Colon (tissue), 2 donors: ENCODE results near the gene NPAS2.

Experiments
- FAIRE-seq: peaks from 2 replicates; lab custom pipeline; 2012; peaks lifted over from hg19 to GRCh38; lab: Jason Lieb, UNC
- donor health status: control.
- donor health status: control.

Gene NPAS2

GRCh38 chr2:100821255-100821910 lies 1.4 kb downstream of the NPAS2 start:
- FAIRE-seq: no peak

- FAIRE-seq: no peak
These were observed 1.9 kb downstream of the NPAS2 start for GRCh38 chr2:100821911-100822265.

GRCh38 chr2:100822587-100823248 lies 2.8 kb downstream of the NPAS2 start:
- no peak for FAIRE-seq

GRCh38 chr2:100823665-100824438 lies 3.9 kb downstream of the NPAS2 start:
- no peak for FAIRE-seq

GRCh38 chr2:100824842-100825241 lies 4.9 kb downstream of the NPAS2 start:
- FAIRE-seq: no peak

DNA sequence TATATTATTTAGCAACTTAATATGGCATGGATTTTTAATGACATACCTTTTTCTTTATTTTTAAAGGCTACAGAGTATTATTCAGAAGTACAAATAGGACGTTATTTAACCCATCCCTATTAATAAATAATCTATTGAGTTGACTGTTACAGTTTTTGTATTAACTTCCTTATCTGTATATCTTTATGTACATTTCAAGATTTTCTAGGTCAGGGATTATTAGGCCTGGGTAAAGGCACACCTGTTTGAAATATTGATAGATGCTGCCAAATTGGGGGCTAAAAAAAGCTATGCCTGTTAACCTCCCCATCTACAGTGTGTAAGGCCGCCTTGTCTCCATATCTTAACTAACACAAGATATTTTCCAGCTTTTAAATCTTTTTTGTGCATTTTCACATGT lies 6.6 kb downstream of the NPAS2 start:
- no peak for FAIRE-seq

- FAIRE-seq: no peak
These were observed 11.3 kb downstream of the NPAS2 start for GRCh38 chr2:100831158-100831750.

DNA sequence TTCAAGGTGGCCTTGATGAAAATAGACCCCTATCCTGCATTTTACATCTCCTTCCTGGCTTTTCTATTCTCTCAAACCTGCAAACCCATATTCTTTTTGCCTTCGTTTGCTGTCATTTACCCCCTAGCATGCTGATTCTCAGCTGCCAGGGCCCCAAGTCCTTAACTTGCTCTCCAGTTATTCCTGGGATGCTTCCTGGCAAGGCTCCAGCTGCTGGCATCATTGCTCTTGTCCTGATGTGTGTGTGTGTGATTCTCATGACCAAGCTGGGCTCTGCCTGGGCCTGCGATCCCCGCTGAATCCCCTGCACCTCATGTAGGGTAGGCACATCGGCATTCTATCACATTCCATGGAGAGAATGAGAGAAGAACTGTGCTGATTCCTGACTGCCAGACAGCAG lies 11.9 kb downstream of the NPAS2 start:
- FAIRE-seq: no peak

- FAIRE-seq: no peak
These were observed 12.9 kb downstream of the NPAS2 start for GRCh38 chr2:100832885-100833284.

- no peak for FAIRE-seq
These were observed 13.4 kb downstream of the NPAS2 start for GRCh38 chr2:100833331-100833730.

DNA sequence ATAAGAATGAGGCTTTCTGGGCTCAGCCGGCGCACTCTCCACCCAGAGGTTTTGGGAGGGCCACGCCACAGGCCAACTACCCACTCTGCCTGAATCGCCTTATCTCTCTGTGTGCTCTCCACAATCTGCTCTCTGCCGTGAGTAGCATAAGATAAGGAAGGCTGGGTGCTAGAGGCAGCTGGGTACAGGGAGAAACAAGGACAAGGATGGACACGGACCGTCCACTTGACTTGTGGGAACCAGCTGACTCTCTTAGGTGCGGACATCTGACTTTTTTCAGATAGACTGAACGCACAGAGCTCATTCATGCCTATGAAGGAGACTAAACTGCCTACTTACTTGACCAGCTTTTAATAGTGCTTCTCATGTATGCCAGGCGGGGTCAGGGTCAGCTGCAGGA lies 14.3 kb downstream of the NPAS2 start:
- no peak for FAIRE-seq

DNA sequence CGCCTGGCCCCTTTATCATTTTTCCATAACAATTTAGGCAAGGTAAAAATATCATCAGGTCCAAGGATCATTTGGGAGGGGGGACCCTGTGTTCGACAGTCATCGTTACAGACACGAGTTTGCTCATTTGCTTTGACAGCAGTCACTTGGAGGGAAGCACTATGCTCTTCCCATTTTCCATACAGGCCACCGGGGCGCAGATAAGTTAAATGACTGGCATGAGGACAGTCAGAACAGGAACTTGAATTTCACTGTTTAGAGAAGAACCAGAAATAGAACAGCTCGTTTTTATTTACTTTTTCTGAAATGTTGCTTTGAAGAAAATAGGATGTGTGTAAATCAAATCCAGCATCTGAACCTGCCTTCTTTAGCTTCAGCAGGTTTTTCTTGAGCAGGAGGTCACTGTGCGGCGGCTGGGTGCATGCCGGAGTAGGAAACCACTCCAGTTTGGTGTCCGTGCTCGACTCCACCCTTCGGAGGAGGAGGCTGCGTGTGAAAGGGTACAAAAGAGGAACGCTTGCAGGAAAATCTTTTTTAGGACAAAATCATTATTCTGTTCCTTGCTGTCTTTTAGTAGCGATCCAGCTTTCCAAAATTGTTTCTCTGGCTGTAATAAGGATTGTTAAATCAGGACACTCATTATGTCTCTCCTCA lies 15.2 kb downstream of the NPAS2 start:
- FAIRE-seq: no peak

- FAIRE-seq: no peak
These were observed 20.6 kb downstream of the NPAS2 start for GRCh38 chr2:100840519-100840918.

- FAIRE-seq: no peak
These were observed 22.4 kb downstream of the NPAS2 start for GRCh38 chr2:100842241-100842922.

GRCh38 chr2:100844514-100844913 lies 24.6 kb downstream of the NPAS2 start:
- no peak for FAIRE-seq

- FAIRE-seq: no peak
These were observed 25.4 kb downstream of the NPAS2 start for GRCh38 chr2:100845141-100845991.

- FAIRE-seq: no peak
These were observed 26.8 kb downstream of the NPAS2 start for GRCh38 chr2:100846716-100847115.

GRCh38 chr2:100852447-100852846 lies 32.5 kb downstream of the NPAS2 start:
- FAIRE-seq: no peak

GRCh38 chr2:100852999-100853908 lies 33.3 kb downstream of the NPAS2 start:
- no peak for FAIRE-seq
